ENCODE results near the gene BRMS1.
"Not testable (repeated sequence)": the region's sequence is repeated elsewhere in the genome, so short reads cannot be mapped to it uniquely, and the experiment has no call there.

DNA sequence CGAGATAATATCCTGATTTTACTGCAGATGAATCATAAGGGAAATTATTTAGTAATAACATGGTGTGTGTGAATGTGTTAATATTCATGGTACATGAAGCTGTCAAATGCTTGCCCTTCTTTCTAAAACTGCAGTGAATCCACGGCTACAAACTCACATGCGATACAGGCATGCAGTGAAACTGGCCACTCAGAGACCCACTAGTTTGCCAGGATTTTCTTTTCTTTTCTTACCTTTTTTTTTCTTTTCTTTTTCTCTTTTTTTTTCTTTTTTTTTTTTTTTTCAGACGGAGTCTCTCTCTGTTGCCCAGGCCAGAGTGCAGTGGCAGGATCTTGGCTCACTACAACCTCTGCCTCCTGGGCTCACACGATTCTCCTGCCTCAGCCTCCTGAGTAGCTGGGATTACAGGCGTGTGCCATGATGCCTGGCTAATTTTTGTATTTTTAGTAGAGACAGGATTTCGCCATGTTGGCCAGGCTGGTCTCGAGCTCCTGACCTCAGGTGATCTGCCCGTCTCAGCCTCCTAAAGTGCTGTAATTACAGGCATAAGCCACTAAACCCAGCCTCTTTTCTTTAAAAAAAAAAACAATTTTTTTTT lies 28.9 kb upstream of the BRMS1 start:
- TF ChIP-seq CTCF (IDR thresholded peaks at IDR 0.05; ENCODE audit: low read depth, low read length); POLR2A (IDR thresholded peaks at IDR 0.05; ENCODE audit: extremely low read depth, insufficient read length): not testable (repeated sequence)
